Neural cell (in vitro differentiated cells): Measurements from ENCODE around the gene INTS7. TPM values are rescaled to one million over a fixed set of nuclear protein-coding genes. Genes with fewer than 3 reads are reported as not detected.

Experiments used
- H2AFZ ChIP-seq: fragments of 200-600, 300-800 bp; sonication (generic), shearing (Covaris generic); 2 replicates; pipeline ENCODE4 v1.6.0; 2014; ENCODE audit warnings: low read depth, mild to moderate bottlenecking, antibody characterized with exemption, low read length, moderate library complexity
- H3F3A ChIP-seq: fragments of 200-600 bp; shearing (Covaris generic); 2 replicates; pipeline ENCODE4 v1.6.1; 2016; ENCODE audit warnings: mild to moderate bottlenecking, moderate library complexity, mixed read lengths, antibody characterized with exemption, low read length; ENCODE audit not compliant: insufficient read depth, poor library complexity, severe bottlenecking
- H3K27ac ChIP-seq: fragments of 200-600, 300-800 bp; sonication (generic), shearing (Covaris generic); 2 replicates; pipeline ENCODE4 v1.5.1; 2014; ENCODE audit warnings: mild to moderate bottlenecking, low read length, moderate library complexity
- H3K27me3 ChIP-seq: fragments of 300-800, 200-600 bp; sonication (generic), shearing (Covaris generic); 2 replicates; pipeline ENCODE4 v1.6.0; 2014; ENCODE audit warnings: mild to moderate bottlenecking, low read depth, low read length, moderate library complexity; ENCODE audit not compliant: insufficient read depth
- H3K36me3 ChIP-seq: fragments of 300-800, 200-600 bp; sonication (generic), shearing (Covaris generic); 2 replicates; pipeline ENCODE4 v1.5.1; 2014; ENCODE audit warnings: mild to moderate bottlenecking, antibody characterized with exemption, low read length, moderate library complexity; ENCODE audit not compliant: insufficient read depth
- H3K4me2 ChIP-seq: fragments of 300-800, 200-600 bp; sonication (generic), shearing (Covaris generic); 2 replicates; pipeline ENCODE4 v1.6.0; 2014; ENCODE audit warnings: mild to moderate bottlenecking, low read length
- H3K4me3 ChIP-seq: fragments of 300-800, 200-600 bp; sonication (generic), shearing (Covaris generic); 2 replicates; pipeline ENCODE4 v1.5.1; 2014; ENCODE audit warnings: mild to moderate bottlenecking, low read length, moderate library complexity
- H3K79me2 ChIP-seq: fragments of 200-600 bp; shearing (Covaris generic); replicated peaks from 2 replicates; pipeline ENCODE4 v1.6.0; 2014; ENCODE audit warnings: mild to moderate bottlenecking, low read length, moderate library complexity; ENCODE audit not compliant: insufficient read depth
- H3K9ac ChIP-seq: fragments of 300-800, 200-600 bp; sonication (generic), shearing (Covaris generic); 2 replicates; pipeline ENCODE4 v1.6.1; 2016; ENCODE audit warnings: mild to moderate bottlenecking, low read length, mixed read lengths
- H3K9me2 ChIP-seq: fragments of 200-600 bp; shearing (Covaris generic); 2 replicates; pipeline ENCODE4 v1.6.1; 2016; ENCODE audit warnings: mild to moderate bottlenecking, low read length, mixed read lengths; ENCODE audit not compliant: insufficient read depth
- H3K9me3 ChIP-seq: fragments of 200-600, 300-800 bp; sonication (generic), shearing (Covaris generic); 2 replicates; pipeline ENCODE4 v1.6.1; 2016; ENCODE audit warnings: mild to moderate bottlenecking, mixed run types, low read length, moderate library complexity, mixed read lengths
- H4K20me1 ChIP-seq: fragments of 200-600 bp; shearing (Covaris generic); 2 replicates; pipeline ENCODE4 v1.6.1; 2016; ENCODE audit warnings: mild to moderate bottlenecking, mixed run types; ENCODE audit not compliant: insufficient read depth
- EP300 ChIP-seq: fragments of 450-650 bp; conservative IDR thresholded peaks from 2 replicates; pipeline ENCODE4 v1.6.1; 2014; ENCODE audit warnings: antibody characterized with exemption, mild to moderate bottlenecking, moderate library complexity; ENCODE audit not compliant: poor library complexity, severe bottlenecking
- EZH2 ChIP-seq: fragments of 200-600, 300-800 bp; shearing (Covaris generic), sonication (generic); IDR thresholded peaks from 2 replicates; pipeline ENCODE4 v1.6.1; 2014; ENCODE audit warnings: antibody characterized with exemption, low read length, borderline replicate concordance, mild to moderate bottlenecking; ENCODE audit not compliant: insufficient read depth, poor library complexity, severe bottlenecking
- MXI1 ChIP-seq: fragments of 450-650 bp; conservative IDR thresholded peaks from 2 replicates; pipeline ENCODE4 v1.6.1; 2014; ENCODE audit warnings: antibody characterized with exemption, mild to moderate bottlenecking; ENCODE audit not compliant: poor library complexity, severe bottlenecking
- POLR2AphosphoS5 ChIP-seq: IDR thresholded peaks from 2 replicates; pipeline ENCODE4 v1.6.1; 2012
- RAD21 ChIP-seq: fragments of 450-650 bp; conservative IDR thresholded peaks from 2 replicates; pipeline ENCODE4 v1.6.1; 2014; ENCODE audit warnings: antibody characterized with exemption, mild to moderate bottlenecking, moderate library complexity
- SMC3 ChIP-seq: fragments of 450-650 bp; conservative IDR thresholded peaks from 2 replicates; pipeline ENCODE4 v1.6.1; 2014; ENCODE audit warnings: antibody characterized with exemption, mild to moderate bottlenecking, moderate library complexity; ENCODE audit not compliant: poor library complexity
- TAF1 ChIP-seq: IDR thresholded peaks from 2 replicates; pipeline ENCODE4 v1.6.1; 2012; ENCODE audit warnings: low read depth
- polyA plus RNA-seq: library from polyadenylated mRNA; depleted of rRNA; stranded (reverse); fragments of >200 nt; gene quantifications from 2 replicates; pipeline ENCODE4 v1.2.3, GENCODE V29; 2014
- small RNA-seq, 3 experiments: library from RNA; depleted of rRNA; stranded (forward); fragments of <200 nt; gene quantifications; one replicate each; pipeline ENCODE3, GENCODE V24; 2012
- TF ChIP-seq, protein P1 (sequence below): fragments of 450-650 bp; IDR thresholded peaks from 2 replicates; pipeline ENCODE4 v1.5.1; 2014; ENCODE audit warnings: antibody characterized with exemption, mild to moderate bottlenecking, moderate library complexity; ENCODE audit not compliant: poor library complexity, severe bottlenecking
- TF ChIP-seq, protein P2 (sequence below): IDR thresholded peaks from 2 replicates; pipeline ENCODE4 v1.6.1; 2012; ENCODE audit warnings: borderline replicate concordance

The INTS7 gene
- polyA plus RNA-seq, 1 donor from 2014 or later: 23.6 TPM

DNA sequence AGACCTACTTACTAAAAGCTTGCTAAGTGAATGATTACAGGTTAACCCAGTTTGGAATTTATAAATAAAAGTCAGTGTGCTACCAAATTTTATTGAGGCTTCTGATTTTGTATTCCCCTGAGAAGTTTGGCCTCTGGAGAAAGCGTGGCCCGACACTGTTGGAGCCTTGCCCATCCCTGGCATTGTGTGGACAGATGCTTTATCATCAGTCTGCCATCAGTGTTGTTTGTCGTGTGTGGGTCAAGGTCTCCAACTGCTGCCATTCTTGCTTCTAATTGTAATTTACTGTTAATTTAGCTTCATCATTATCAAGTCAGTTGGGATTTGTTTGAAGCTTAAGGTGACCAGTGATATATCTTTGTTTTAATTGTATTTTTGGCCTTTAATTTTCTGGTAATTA is 142.8 kb downstream of the INTS7 start:
- H3K79me2 ChIP-seq: no peaks in the 10 kb centered on the region
- no peak overlapping the region for H3K9ac ChIP-seq
- no peaks in the 10 kb centered on the region for H3F3A ChIP-seq
- H3K4me2 ChIP-seq: no peak overlapping the region
- no peak for TF ChIP-seq EP300
- TF ChIP-seq SMC3: no peak
- H3K36me3 ChIP-seq: no peaks in the 10 kb centered on the region
- no peaks in the 10 kb centered on the region for H4K20me1 ChIP-seq
- H3K4me3 ChIP-seq: no peak overlapping the region
- H3K9me3 ChIP-seq: no peaks in the 10 kb centered on the region
- H3K9me2 ChIP-seq: no peaks in the 10 kb centered on the region
- no peaks in the 10 kb centered on the region for H3K27me3 ChIP-seq
- H2AFZ ChIP-seq: no peak overlapping the region
- no peak overlapping the region for H3K27ac ChIP-seq

DNA sequence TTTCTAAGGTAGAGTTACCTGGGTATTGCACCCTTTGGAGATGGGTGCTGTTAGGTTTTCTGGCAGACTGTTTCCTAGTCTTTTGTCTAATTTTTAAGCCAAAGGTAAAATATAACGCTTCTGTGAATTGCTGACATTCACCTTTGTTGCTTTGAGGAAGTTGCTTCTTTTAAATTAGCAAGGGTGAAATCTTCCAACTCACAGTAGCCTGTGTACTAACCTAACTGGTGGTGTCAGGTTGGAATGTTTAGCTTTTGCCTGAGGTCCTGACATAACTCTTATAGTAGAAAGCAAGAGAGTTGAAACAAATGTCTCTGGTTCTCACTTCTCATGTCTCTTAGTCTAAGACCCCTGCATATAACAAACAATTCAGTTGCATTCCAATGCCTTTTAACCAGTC is 143.6 kb downstream of the INTS7 start:
- no peaks in the 10 kb centered on the region for H3K36me3 ChIP-seq
- H3K4me3 ChIP-seq: no peak overlapping the region
- H3K9me2 ChIP-seq: no peaks in the 10 kb centered on the region
- no peak overlapping the region for H3K9ac ChIP-seq
- H4K20me1 ChIP-seq: no peaks in the 10 kb centered on the region
- no peaks in the 10 kb centered on the region for H3F3A ChIP-seq
- TF ChIP-seq EP300: no peak
- TF ChIP-seq, protein P1, sequence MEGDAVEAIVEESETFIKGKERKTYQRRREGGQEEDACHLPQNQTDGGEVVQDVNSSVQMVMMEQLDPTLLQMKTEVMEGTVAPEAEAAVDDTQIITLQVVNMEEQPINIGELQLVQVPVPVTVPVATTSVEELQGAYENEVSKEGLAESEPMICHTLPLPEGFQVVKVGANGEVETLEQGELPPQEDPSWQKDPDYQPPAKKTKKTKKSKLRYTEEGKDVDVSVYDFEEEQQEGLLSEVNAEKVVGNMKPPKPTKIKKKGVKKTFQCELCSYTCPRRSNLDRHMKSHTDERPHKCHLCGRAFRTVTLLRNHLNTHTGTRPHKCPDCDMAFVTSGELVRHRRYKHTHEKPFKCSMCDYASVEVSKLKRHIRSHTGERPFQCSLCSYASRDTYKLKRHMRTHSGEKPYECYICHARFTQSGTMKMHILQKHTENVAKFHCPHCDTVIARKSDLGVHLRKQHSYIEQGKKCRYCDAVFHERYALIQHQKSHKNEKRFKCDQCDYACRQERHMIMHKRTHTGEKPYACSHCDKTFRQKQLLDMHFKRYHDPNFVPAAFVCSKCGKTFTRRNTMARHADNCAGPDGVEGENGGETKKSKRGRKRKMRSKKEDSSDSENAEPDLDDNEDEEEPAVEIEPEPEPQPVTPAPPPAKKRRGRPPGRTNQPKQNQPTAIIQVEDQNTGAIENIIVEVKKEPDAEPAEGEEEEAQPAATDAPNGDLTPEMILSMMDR: no peak
- no peak for TF ChIP-seq TAF1
- no peak for TF ChIP-seq POLR2AphosphoS5
- TF ChIP-seq MXI1: no peak
- TF ChIP-seq EZH2: no peak
- TF ChIP-seq, protein P2, sequence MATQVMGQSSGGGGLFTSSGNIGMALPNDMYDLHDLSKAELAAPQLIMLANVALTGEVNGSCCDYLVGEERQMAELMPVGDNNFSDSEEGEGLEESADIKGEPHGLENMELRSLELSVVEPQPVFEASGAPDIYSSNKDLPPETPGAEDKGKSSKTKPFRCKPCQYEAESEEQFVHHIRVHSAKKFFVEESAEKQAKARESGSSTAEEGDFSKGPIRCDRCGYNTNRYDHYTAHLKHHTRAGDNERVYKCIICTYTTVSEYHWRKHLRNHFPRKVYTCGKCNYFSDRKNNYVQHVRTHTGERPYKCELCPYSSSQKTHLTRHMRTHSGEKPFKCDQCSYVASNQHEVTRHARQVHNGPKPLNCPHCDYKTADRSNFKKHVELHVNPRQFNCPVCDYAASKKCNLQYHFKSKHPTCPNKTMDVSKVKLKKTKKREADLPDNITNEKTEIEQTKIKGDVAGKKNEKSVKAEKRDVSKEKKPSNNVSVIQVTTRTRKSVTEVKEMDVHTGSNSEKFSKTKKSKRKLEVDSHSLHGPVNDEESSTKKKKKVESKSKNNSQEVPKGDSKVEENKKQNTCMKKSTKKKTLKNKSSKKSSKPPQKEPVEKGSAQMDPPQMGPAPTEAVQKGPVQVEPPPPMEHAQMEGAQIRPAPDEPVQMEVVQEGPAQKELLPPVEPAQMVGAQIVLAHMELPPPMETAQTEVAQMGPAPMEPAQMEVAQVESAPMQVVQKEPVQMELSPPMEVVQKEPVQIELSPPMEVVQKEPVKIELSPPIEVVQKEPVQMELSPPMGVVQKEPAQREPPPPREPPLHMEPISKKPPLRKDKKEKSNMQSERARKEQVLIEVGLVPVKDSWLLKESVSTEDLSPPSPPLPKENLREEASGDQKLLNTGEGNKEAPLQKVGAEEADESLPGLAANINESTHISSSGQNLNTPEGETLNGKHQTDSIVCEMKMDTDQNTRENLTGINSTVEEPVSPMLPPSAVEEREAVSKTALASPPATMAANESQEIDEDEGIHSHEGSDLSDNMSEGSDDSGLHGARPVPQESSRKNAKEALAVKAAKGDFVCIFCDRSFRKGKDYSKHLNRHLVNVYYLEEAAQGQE: no peak
- TF ChIP-seq SMC3: no peak
- TF ChIP-seq RAD21: no peak
- H3K27me3 ChIP-seq: no peaks in the 10 kb centered on the region
- H2AFZ ChIP-seq: no peak overlapping the region
- H3K79me2 ChIP-seq: no peaks in the 10 kb centered on the region
- H3K4me2 ChIP-seq: no peak overlapping the region
- no peak overlapping the region for H3K27ac ChIP-seq
- H3K9me3 ChIP-seq: no peaks in the 10 kb centered on the region

Small RNAs within 50 kb of the gene (small RNA-seq; reads per million reads assigned to genes)
- gene MIR3122: 0 reads per million in 3 experiments
- gene RF00568: 0 to 0.03 (median 0) reads per million in 3 experiments

Other genes starting within 250 kb of the INTS7 start
- 51.0 and 53.1 TPM in 2 replicates for gene LPGAT1, start 204.8 kb downstream of the INTS7 start, polyA plus RNA-seq
- 0.76 and 1.1 TPM in 2 replicates for gene DTL, start 191 bp upstream of the INTS7 start, polyA plus RNA-seq
- 4.4 and 5.9 TPM in 2 replicates for gene PPP2R5A, start 249.9 kb upstream of the INTS7 start, polyA plus RNA-seq